Uterus (tissue), 2 donors: ENCODE results near the gene GPC2.
"Not testable (repeated sequence)": the region's sequence is repeated elsewhere in the genome, so short reads cannot be mapped to it uniquely, and the experiment has no call there.

Source experiments
- POLR2A ChIP-seq, 2 donors: fragments of 450-650 bp; IDR thresholded peaks; one replicate each; pipeline ENCODE4 v1.6.1; 2016; ENCODE audit warnings: antibody characterized with exemption in 2 of 2, mild to moderate bottlenecking in 1 of 2, moderate library complexity in 1 of 2
- TF ChIP-seq, protein P1 (sequence below), 4 experiments: fragments of 200-600 bp in 2 of 4; fragments of 450-650 bp in 2 of 4; sonication (generic) in 2 of 4; IDR thresholded peaks; one replicate each; pipeline ENCODE4 v1.5.1; 2016 to 2019; ENCODE audit warnings: antibody characterized with exemption in 4 of 4, mild to moderate bottlenecking in 2 of 4, moderate library complexity in 1 of 4

DNA sequence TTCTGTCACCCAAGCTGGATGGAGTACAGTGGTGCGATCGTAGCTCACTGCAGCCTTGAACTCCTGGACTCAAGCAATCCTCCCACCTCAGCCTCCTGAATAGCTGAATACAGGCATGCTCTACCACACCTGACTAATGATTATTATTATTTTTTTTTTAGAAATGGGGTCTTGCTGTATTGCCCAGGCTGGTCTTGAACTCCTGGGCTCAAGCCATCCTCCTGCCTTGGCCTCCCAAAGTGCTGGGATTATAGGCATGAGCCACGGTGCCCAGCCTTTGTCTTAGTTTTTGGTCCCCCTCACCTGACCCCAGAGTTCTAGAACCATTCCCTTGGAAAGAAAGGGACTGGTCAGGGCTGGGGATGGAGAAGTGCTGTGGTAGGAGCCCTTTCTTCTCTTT, 2.9 kb upstream of the GPC2 start:
- TF ChIP-seq, protein P1, sequence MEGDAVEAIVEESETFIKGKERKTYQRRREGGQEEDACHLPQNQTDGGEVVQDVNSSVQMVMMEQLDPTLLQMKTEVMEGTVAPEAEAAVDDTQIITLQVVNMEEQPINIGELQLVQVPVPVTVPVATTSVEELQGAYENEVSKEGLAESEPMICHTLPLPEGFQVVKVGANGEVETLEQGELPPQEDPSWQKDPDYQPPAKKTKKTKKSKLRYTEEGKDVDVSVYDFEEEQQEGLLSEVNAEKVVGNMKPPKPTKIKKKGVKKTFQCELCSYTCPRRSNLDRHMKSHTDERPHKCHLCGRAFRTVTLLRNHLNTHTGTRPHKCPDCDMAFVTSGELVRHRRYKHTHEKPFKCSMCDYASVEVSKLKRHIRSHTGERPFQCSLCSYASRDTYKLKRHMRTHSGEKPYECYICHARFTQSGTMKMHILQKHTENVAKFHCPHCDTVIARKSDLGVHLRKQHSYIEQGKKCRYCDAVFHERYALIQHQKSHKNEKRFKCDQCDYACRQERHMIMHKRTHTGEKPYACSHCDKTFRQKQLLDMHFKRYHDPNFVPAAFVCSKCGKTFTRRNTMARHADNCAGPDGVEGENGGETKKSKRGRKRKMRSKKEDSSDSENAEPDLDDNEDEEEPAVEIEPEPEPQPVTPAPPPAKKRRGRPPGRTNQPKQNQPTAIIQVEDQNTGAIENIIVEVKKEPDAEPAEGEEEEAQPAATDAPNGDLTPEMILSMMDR (IDR thresholded peaks at IDR 0.05), result not testable (repeated sequence)
- not testable (repeated sequence) for TF ChIP-seq POLR2A (IDR thresholded peaks at IDR 0.05)
